Renal cortex interstitium (tissue), 15 donors: Measurements from ENCODE around the gene ZNF641. TPM values are rescaled to one million over a fixed set of nuclear protein-coding genes. Genes with fewer than 3 reads are reported as not detected.

ENCODE experiments used
- DNase-seq, 11 donors: peaks; one replicate each; pipeline ENCODE4 v3.0.0-alpha.2; 2013; ENCODE audit warnings: low read depth in 9 of 11, low spot score in 4 of 11; ENCODE audit errors: extremely low read depth in 1 of 11
- long read RNA-seq, 16 experiments: transcript quantifications; one replicate each; lab custom pipeline, GENCODE V29; 2026
- polyA plus RNA-seq, 3 donors: library from polyadenylated mRNA; unstranded; fragments of 120-200 nt; gene quantifications; one replicate each; pipeline ENCODE4 v1.2.1, GENCODE V29; 2013; ENCODE audit not compliant: insufficient read length in 3 of 3

Gene ZNF641
- polyA plus RNA-seq: 10 to 100 TPM; 22.6 to 28.7 (median 25.5) TPM
- long read RNA-seq, donor 1, partial matches to known transcripts: 0 of 1 reads
- long read RNA-seq, donor 1, other reads (novel, unspliced or antisense): 0 of 1 reads
- long read RNA-seq, donor 2, transcript ZNF641-205 (6 exons, 1,823 nt): major isoform, 5 of 6 reads
- long read RNA-seq, donor 2, partial matches to known transcripts: 0 of 6 reads
- long read RNA-seq, donor 2, other reads (novel, unspliced or antisense): 0 of 6 reads
- long read RNA-seq, donor 3, transcript ZNF641-205 (6 exons, 1,823 nt): major isoform, 6 of 7 reads
- long read RNA-seq, donor 3, partial matches to known transcripts: 0 of 7 reads
- long read RNA-seq, donor 3, other reads (novel, unspliced or antisense): 0 of 7 reads
- long read RNA-seq, donor 4, partial matches to known transcripts: 0 of 4 reads
- long read RNA-seq, donor 4, other reads (novel, unspliced or antisense): 0 of 4 reads
- long read RNA-seq, donor 5: 0 reads
- long read RNA-seq, donor 6, transcript ZNF641-205 (6 exons, 1,823 nt): major isoform, 5 of 5 reads
- long read RNA-seq, donor 6, partial matches to known transcripts: 0 of 5 reads
- long read RNA-seq, donor 6, other reads (novel, unspliced or antisense): 0 of 5 reads
- long read RNA-seq, donor 7, transcript ZNF641-205 (6 exons, 1,823 nt): major isoform, 5 of 5 reads
- long read RNA-seq, donor 7, partial matches to known transcripts: 0 of 5 reads
- long read RNA-seq, donor 7, other reads (novel, unspliced or antisense): 0 of 5 reads
- long read RNA-seq, donor 8, transcript ZNF641-205 (6 exons, 1,823 nt): major isoform, 8 of 9 reads
- long read RNA-seq, donor 8, partial matches to known transcripts: 0 of 9 reads
- long read RNA-seq, donor 8, other reads (novel, unspliced or antisense): 0 of 9 reads
- long read RNA-seq, donor 9, partial matches to known transcripts: 0 of 2 reads
- long read RNA-seq, donor 9, other reads (novel, unspliced or antisense): 0 of 2 reads
- long read RNA-seq, donor 10, transcript ZNF641-205 (6 exons, 1,823 nt): major isoform, 5 of 5 reads
- long read RNA-seq, donor 10, partial matches to known transcripts: 0 of 5 reads
- long read RNA-seq, donor 10, other reads (novel, unspliced or antisense): 0 of 5 reads
- long read RNA-seq, donor 11, partial matches to known transcripts: 0 of 2 reads
- long read RNA-seq, donor 11, other reads (novel, unspliced or antisense): 0 of 2 reads
- long read RNA-seq, donor 12: 0 reads
- long read RNA-seq, donor 13: 0 reads
- long read RNA-seq, donor 14, partial matches to known transcripts: 0 of 4 reads
- long read RNA-seq, donor 14, other reads (novel, unspliced or antisense): 0 of 4 reads
- long read RNA-seq, donor 15, partial matches to known transcripts: 0 of 3 reads
- long read RNA-seq, donor 15, other reads (novel, unspliced or antisense): 0 of 3 reads
- long read RNA-seq, donor 16, transcript ZNF641-205 (6 exons, 1,823 nt): major isoform, 10 of 11 reads
- long read RNA-seq, donor 16, partial matches to known transcripts: 0 of 11 reads
- long read RNA-seq, donor 16, other reads (novel, unspliced or antisense): 0 of 11 reads

DNA sequence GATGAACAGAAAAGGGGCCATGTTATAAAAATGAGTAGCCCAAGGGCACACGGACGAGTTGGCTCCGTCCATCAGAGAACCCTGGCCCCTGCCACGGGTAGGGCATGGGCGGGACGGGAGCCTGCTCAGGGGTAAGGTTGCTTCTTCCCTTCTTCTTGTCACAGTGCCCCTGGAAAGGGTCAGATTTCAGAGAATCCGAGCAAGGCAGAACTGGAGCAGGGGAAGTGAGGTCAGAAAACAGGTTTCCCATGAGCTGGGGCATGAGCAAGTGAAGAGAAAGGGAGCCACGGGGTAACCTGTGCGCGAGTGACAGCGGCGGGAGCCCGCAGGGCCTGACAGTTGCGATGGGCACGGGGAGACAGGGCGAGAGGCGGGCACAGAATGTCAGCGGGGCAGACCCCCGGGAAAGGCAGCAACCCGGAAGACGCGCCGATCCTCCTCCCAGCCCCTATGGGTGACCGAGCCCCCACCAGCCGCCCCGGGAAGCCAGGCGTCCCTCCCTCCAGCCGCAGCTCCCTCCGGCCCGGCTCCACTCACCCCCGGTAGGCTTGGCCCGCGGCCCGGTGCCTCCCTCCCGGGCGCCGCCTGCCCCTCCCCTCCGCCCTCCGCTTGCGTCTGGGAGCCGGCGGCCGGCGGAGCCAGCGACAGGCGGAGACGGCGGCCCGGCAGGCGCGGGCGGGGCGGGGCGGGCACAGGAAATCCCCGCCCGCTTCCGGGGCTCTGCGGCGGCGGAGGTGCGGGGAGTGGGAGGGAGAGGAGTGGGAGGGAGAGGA is at the start of gene ZNF641:
Gene ZNF641 (minus strand): TSS at position 671 of the 773 bp plus-strand sequence. CDS start 2,829 bp downstream, outside the sequence.
- peak; percentile 47 to 81 (median 67) for DNase-seq

DNA sequence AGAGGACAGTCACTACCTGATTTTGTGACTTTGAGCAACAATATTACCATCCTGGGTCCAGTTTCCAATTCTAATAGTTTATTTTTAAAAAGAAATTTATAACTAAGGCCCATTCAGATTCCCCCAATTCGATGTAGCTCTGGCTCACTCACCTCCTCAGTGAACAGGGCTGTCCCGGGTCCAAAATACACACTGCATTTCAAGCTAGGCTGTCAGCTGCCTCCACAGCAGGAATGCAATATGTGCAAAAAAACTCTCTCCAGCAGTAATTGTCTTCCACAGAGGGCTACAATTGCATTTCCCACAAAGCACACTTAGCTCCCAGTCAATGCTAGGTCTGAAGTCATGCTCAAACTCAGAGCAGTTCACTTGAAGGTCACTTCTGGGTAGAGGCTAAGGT is 39.3 kb upstream of the ZNF641 start:
- no peak for DNase-seq

DNA sequence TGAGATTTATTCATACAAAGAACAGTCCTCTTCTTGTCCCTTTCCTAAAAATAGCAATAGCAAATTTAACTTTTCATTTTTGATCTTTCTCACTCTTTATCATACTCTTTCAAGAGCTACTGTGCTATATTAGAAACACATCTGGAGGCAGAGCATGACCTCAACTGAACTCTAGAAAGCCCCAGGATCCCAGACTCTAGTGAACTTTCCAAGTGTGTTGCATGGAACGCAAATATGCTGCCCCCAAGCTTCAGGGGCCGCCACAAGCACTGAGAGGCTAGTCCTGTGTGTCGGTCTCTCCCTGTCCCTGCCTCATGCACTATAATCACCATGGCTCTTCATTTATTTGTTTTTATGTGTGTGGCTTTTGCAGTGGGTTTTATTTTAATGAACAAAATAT is 38.7 kb upstream of the ZNF641 start:
- no peak for DNase-seq

DNA sequence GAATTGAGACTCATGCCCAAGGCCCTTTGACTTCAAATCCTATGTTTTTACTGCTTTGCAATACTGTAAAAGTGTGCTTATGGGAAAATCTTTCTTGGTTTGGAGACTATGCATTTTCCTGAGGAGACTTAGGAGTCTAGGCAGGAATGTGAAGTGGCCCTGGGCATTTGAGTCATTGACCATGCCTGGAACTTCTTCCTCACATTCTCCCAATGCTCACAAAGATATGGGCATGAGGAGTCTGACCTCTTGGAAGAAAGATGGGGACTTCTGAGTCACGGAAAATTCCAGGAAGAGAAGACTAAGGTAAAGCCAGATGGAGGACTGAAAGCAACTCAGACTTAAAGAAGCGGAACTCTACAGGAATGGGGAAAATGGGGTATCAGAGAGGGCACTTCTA is 38.2 kb upstream of the ZNF641 start:
- no peak for DNase-seq

DNA sequence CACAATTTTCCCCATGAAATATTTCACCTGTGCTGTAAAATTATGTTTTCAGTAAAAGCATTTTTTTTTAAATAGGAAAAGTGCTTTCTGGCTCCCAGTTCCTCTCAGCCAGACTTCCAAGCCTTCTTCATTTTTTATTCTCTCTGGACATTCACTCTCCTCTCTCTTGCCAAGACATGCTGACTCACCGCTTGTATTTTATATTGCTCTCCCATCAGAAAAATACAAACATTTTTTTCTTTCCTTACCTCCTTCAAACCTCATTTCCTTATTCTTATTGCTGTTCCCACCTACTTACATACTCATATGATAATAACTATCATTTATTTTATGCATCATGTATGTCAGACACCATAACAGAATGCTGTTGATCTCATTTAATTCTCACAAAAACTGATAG is 37.7 kb upstream of the ZNF641 start:
- DNase-seq: no peak

DNA sequence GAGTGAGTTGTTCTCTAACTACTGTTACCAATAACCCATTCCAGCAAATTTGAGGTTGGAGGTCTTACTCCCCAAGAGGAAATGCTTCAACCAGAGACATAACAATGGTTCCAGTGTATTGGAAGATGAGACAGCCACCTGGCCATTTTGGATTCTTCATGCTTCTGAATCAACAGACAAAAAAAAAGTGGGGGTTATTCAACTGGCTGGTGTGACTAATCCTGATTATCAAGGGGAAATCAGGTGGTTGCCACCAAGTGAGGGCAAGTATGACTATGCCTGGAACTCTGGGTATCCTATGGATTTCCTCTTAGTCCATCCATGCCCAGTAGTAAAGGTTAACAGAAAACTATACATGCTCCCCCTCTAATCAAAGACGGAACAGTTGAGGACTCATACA is 29.9 kb upstream of the ZNF641 start:
- DNase-seq: no peak

DNA sequence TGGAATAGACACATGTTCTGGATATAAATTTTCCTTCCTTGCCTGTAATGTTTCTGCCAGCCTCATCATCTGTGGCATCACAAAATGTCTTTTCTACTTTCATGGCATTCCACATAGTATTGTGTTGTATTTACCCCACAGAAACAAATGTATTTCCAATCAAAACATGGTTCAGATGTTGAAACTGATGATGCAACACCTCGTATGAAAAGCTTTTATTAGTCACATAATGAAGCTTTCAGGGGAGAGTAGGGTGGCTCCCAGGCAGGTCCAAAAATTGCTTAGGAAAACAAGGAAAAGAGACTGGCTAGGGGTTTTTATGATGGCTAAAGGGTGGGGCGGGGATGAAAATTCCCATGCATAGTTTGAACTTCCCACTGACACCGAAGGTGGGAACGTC is 29.1 kb upstream of the ZNF641 start:
- no peak for DNase-seq

DNA sequence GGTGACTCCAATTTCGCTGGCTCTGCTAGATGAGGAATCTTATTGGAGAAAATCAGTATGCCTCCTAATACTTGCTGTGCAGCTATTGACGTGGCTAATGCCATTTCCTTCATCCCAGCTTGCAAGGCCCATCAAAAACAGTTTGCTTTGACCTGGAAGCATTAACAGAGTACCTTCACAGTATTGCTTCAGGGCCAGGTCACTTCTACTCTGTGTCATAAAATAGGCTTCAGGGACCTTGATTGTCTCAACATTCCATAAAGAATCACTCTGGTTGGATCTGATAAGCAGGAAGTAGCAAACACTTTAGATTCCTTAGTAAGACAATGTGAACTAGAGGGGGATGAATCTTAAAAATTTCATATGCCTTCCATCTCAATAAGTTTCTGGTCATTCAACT is 26.9 kb upstream of the ZNF641 start:
- DNase-seq: no peak

DNA sequence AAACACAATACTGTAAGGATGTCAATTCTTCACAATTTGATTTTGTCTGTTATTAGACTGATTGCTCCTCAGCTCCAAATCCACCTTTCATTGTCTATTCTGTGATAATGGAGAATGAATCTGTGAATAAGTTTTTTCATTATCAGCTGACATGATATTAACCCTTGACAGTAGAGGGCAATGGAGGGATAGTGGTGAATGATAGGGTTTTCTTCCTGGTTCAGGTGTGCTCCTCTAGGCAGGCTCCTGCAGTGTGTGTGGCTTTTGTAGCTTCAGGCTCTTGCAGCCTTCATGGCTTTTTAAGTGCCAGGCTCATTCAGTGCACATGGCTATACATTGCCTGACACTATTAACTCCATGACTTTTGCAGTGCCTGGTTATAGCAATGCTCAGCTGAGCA is 23.4 kb upstream of the ZNF641 start:
- no peak for DNase-seq

DNA sequence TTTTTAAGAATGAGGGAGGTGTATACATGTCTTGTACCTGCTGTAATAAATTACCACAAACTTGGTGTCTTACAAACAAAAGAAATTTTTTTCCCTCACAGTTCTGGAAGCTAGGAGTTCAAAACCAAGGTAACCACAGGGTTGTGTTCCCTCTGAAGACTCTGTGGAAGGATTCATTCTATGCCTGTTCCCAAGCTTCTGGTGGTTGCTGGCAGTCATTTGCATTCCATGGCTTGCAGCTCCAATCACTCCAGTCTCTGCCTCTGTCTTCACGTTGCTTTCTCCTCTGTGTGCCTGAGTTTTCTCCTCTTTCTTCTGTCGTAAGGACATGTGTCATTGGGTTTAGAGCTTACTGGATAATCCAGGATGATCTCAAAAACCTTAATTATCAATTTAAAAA is 15.4 kb upstream of the ZNF641 start:
- DNase-seq: no peak

DNA sequence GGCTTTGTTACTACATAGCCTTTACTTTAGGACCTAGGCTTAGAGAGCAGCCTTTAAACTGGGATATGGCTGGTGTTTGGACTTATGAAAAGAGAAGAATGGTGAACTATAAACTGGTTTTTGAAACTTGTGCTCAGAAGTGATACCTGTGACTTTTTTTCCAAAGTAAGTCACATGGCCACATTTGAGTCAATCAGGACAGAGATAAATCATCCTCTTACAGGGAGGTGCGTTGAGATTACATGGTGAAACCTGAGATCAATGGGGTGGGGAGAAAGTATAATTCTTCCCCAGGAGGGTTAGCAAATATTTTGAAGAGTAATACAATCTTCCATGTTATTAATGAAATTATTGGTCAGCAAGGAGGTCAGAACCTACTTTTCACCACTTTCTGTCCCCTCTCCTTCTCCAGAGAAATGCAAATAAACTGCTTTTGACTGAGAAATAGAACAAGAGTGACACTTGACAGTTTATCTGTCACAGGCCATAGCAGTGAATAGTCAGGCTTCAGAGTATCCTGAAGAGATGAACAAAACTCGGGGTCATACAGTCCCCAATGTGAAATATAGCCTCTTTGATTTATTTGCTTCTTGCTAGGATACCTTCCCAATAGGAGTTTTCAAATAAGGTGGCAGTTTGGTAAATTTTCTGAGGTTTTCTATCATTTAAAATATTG is 11.1 kb upstream of the ZNF641 start:
- DNase-seq: no peak

DNA sequence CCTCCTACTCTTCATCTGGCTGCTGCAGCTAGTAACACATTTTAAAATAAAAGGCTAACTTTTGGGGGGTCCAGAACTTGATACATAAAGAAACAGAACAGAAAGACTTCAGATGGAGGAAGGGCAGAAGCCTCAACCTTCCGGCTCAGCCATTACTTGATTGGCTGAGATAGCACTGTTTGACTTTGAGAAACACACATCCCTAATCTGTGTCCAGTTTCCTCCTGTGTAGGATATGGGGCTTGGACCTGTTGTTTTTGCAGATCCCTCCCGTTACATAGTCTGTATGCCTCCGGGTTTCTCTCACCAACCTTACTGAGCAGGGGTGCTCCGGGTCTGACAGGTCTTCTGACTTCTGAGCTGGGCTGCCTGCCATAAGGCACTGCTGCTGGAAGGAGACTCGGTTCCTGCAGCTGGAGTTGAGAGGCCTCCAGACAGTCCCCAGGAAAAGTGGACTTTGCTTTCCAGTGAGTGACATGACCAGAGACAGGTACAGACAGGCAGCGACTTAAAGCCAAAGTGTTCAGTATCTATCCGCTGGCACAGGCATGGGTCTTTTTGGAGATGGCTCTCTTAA is 8.3 kb upstream of the ZNF641 start:
- no peak for DNase-seq

DNA sequence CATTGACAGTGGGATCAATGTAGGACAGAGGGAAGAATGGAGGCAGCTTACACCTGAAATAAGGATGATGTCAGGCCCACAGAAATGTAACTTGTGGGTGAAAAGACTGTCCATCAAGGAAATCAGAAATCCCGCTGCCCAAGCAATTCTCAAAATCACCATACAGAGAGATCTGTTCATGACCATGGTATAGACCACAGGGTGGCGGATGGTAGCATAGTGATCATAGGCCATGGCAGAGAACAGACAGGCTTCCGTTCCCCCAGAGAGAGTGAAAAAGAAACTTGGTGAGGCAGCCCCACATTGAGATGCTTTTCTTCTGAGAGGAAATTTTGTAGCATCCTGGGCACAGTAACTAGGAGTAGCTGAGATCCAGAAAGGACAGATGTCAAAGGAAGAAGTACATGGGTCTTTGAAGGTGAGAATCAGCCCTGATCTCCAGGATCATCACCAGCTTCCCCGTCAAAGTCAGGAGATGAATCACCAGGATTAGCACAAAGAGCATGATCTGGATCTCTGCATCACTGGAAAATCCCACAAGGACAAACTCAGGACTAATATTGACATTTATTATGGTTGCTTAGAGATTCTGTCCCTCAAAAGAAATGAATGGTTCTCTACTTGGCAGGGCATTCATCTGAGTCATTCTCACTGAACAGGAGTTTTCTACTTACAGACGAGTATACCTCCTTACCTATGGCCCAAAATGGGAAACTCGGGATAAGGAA is 5.5 kb upstream of the ZNF641 start:
- DNase-seq: no peak

DNA sequence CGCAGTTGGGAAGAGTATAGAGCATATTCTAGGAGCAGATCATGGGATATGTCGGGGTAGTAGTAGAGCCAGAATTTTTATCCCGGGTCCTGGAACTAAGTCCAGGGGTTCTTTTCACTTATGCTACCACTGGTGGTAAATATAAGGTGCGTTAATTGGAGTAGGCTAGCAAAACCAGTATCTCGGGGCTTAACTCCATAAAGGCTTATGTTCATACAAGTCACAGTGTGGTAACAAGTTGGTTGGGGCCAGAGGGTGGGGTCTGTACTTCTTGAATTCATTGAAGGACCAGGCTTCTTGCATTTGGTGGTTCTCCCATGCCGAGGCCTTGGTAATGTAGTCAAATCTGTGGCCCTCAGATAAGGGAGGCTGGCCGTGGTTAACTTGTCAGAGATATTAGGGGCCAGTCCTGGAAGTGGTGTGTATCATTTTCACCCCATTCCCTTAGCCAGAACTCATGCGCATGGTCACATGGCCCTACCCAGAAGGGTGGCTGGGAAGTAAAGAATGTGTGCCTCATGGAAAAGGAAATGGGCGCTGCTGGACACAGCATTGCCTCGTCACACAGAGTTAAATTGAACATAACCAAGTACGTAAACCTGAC is 1.5 kb upstream of the ZNF641 start:
- DNase-seq: no peak

DNA sequence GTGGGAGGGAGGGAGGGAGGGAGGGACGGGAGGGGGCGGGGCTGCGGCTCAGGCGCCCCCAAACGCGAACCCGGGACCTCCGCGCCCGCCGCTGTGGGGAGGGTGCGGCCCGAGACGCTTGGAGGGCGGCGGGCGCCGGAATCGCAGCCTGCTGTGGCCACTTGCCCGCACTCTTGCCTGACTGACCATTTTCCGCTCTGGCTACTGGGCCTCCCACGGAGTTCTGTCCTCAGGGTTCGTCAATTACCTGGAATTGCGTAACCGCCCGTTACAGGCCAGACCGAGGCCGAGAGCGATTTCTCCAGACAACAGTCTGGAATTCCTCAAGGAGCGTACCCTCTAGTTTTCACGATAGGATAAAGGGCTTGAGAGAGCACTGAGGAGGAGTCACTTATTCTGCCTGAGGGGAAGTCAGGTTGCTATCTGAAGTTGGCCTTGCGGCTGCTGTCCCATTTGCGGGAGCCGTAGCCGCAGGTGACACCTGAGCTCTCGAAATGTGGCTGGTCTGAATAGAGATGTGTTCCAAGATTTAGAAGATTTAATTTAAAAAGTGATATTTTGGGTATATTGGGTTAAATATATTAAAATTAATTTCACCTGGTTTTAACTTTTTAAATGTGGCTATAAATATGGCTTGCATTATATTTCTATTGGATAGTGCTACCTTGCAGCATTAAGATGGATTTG is 446 bp upstream of the ZNF641 start:
- peak in 10 of 11 donors; percentile 41 to 74 (median 48) for DNase-seq

DNA sequence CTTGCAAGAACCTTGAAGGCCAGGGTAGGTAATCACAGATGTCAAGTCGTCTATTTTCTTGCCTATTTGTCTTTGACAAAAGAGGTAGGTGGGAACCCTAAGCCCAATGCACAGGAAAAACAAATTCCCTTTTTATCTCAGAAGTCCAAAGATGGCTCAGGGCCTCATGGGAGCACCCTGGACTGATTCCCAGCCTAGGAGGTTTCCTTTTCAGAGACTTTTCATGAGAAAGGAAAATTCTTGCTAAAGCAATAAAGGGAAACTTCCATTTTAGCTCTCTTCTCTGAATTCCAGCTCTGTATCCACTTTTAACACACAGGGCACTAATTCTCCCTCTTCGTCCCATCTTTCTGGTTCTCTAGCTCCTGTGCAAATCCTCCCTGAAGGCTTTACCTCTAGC is 1.2 kb downstream of the ZNF641 start:
- peak in 1 of 11 donors; percentile 5 for DNase-seq
